Progenitor cell of endocrine pancreas (in vitro differentiated cells): Measurements from ENCODE around the gene ADAMTS12. TPM values are rescaled to one million over a fixed set of nuclear protein-coding genes. Genes with fewer than 3 reads are reported as not detected.

Experiments used
- DNase-seq: peaks from one replicate; pipeline ENCODE4 v3.0.0; 2021; ENCODE audit warnings: low spot score; ENCODE audit not compliant: unreplicated experiment
- H3K27ac Mint-ChIP-seq: 2 replicates; pipeline ENCODE4 v1.8.0; 2021; ENCODE audit warnings: mild to moderate bottlenecking, moderate library complexity, mixed read lengths
- H3K27me3 Mint-ChIP-seq: 2 replicates; pipeline ENCODE4 v1.8.0; 2021; ENCODE audit warnings: mixed read lengths
- H3K36me3 Mint-ChIP-seq: 2 replicates; pipeline ENCODE4 v1.8.0; 2022; ENCODE audit warnings: mixed read lengths; ENCODE audit not compliant: insufficient read depth
- H3K4me1 Mint-ChIP-seq: 2 replicates; pipeline ENCODE4 v1.8.0; 2021; ENCODE audit warnings: low read depth, mixed read lengths
- H3K4me3 Mint-ChIP-seq: 2 replicates; pipeline ENCODE4 v1.8.0; 2021; ENCODE audit warnings: low read depth, mild to moderate bottlenecking, moderate library complexity, mixed read lengths
- H3K9me3 Mint-ChIP-seq: 2 replicates; pipeline ENCODE4 v1.8.0; 2021; ENCODE audit warnings: low read depth, mixed read lengths
- total RNA-seq: library from RNA; stranded (reverse); gene quantifications from 2 replicates; pipeline ENCODE4 v1.2.1, GENCODE V29; 2021
- TF ChIP-seq, protein P1 (sequence below): fragments of 200-600 bp; sonication (generic); IDR thresholded peaks from one replicate; pipeline ENCODE4 v1.5.0; 2021; ENCODE audit warnings: antibody characterized with exemption, mild to moderate bottlenecking; ENCODE audit not compliant: unreplicated experiment

The ADAMTS12 gene
- total RNA-seq, 1 donor from 2014 or later: 5.2 TPM

DNA sequence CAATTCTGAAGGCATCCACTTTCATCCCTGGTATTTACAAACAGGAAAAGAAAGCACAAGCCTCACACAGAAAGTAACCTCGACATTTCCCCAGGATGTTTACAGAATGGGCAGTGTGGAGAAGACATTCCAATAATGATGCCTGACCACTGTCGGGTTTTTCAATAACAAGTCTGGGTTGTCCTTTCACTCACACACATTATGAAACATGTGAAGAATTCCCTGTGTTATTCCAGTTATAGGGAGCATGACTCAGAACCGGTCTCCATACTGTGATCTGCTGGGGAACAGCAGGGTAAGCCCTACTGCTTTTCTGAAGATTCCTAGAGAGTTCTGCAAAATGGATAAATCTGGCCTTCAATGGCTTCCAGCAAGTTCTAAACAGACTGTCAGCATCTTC, 155.3 kb downstream of the ADAMTS12 start:
- no peak for DNase-seq
- Mint-ChIP-seq H3K9me3 (no peaks in the 10 kb centered on the region), H3K27me3 (no peaks in the 10 kb centered on the region), H3K36me3 (no peaks in the 10 kb centered on the region), H3K4me1 (no peaks in the 10 kb centered on the region), H3K27ac (no peak overlapping the region), H3K4me3 (no peak overlapping the region)
- TF ChIP-seq, protein P1, sequence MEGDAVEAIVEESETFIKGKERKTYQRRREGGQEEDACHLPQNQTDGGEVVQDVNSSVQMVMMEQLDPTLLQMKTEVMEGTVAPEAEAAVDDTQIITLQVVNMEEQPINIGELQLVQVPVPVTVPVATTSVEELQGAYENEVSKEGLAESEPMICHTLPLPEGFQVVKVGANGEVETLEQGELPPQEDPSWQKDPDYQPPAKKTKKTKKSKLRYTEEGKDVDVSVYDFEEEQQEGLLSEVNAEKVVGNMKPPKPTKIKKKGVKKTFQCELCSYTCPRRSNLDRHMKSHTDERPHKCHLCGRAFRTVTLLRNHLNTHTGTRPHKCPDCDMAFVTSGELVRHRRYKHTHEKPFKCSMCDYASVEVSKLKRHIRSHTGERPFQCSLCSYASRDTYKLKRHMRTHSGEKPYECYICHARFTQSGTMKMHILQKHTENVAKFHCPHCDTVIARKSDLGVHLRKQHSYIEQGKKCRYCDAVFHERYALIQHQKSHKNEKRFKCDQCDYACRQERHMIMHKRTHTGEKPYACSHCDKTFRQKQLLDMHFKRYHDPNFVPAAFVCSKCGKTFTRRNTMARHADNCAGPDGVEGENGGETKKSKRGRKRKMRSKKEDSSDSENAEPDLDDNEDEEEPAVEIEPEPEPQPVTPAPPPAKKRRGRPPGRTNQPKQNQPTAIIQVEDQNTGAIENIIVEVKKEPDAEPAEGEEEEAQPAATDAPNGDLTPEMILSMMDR: no peak

DNA sequence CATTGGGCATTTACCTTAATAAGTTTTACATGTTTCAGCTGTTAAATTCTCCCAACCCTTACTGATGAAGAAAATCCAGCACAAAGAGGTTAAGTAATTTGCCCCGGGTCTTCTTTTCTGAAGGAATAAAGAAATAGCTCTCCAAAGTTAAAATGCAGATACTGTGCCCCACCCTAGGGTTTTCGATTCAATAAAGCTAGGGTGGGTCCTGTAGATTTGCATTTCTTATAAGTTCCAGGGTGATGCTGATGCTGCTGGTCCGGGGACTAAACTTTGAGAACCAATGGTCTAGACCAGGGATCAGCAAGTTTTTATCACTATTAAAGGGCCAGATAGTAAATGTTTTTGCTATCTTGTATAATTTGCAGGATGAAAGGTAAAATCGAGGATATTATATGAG, 156.7 kb downstream of the ADAMTS12 start:
- H3K27ac Mint-ChIP-seq: no peak overlapping the region
- H3K4me3 Mint-ChIP-seq: no peak overlapping the region
- no peak for DNase-seq
- TF ChIP-seq, protein P1: no peak
- H3K4me1 Mint-ChIP-seq: no peaks in the 10 kb centered on the region
- no peaks in the 10 kb centered on the region for H3K27me3 Mint-ChIP-seq
- H3K36me3 Mint-ChIP-seq: no peaks in the 10 kb centered on the region
- no peaks in the 10 kb centered on the region for H3K9me3 Mint-ChIP-seq

DNA sequence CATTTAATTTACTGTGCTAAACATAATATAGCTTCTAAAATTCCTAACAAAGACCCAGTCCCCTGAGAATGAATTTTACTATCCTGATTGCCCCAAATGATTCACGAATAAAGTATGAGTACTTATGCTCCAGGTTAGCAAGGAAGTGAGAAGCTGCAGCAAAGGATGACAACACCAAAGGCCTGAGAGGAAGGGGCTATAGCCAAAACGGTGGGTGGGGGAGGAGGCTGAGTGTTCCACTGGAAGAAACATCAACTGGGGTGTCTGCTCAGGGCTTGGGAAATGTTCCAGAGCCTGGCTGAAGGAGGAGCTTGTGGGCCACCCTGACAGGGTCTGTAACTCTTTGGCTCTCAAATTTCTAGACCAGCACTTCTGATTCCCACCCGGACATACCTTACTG, 157.3 kb downstream of the ADAMTS12 start:
- TF ChIP-seq, protein P1: no peak
- Mint-ChIP-seq H3K9me3 (no peaks in the 10 kb centered on the region), H3K27me3 (no peaks in the 10 kb centered on the region), H3K4me3 (no peak overlapping the region), H3K4me1 (no peaks in the 10 kb centered on the region), H3K36me3 (no peaks in the 10 kb centered on the region), H3K27ac (no peak overlapping the region)
- DNase-seq: no peak

DNA sequence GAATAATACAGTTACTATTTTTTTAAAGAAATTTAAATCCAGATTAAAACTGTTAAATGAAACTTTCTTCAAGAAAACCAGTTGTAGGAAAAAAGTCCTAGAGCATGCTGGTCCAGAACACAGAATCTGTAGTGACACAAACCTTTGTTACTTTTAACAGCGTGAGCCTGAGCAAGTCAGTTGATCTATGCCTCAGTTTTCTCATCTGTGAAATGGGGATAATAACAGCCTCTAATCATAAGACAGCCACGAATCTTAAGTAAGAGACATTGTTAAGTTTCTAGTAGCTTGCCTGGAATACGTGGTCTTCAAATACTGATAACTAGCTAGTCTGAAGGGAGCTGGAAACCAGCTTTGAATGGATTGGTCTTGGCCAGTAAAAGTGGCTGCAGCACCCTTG, 158.6 kb downstream of the ADAMTS12 start:
- Mint-ChIP-seq H3K27me3 (no peaks in the 10 kb centered on the region), H3K9me3 (no peaks in the 10 kb centered on the region), H3K4me3 (no peak overlapping the region), H3K36me3 (no peaks in the 10 kb centered on the region), H3K4me1 (no peaks in the 10 kb centered on the region), H3K27ac (no peak overlapping the region)
- DNase-seq: no peak
- TF ChIP-seq, protein P1: no peak

DNA sequence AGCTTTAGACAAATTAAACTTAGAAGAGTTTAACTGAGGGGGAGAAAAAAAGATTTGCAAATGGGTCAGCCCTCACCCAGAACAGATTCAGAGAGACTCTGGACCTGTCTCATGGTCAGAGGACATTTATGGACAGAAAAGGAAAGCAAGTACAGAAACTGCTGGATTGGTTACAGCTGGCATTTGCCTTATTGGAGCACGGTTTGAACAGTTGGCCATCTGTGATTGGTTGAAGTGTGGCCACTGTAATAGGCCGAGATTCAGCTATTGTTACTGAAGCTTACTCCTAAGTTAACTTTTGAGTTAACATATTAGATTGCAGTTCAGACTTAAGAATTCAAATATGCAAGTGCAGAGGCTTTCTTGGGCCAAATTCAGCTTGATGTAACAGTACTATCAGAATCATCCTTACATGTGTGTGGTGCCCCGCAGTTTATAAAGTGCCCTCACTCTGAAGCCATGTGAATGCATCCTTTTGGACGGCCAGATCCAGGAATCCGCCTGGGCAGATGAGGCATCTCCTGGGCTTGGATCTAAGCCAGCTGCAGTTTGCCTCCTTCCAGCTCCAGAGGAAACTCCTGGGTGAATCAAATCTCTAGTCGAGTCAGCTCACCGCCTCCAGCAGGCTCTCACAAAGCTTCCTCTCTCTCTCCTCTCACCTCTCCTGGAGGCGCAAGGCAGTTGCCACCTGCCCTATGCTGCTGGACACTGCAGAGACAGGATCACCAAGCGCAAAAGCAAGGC, 165.2 kb downstream of the ADAMTS12 start:
- DNase-seq: no peak
- TF ChIP-seq, protein P1: no peak
- H3K36me3 Mint-ChIP-seq: no peaks in the 10 kb centered on the region
- H3K9me3 Mint-ChIP-seq: no peaks in the 10 kb centered on the region
- no peaks in the 10 kb centered on the region for H3K27me3 Mint-ChIP-seq
- no peak overlapping the region for H3K4me3 Mint-ChIP-seq
- no peak overlapping the region for H3K27ac Mint-ChIP-seq
- H3K4me1 Mint-ChIP-seq: no peaks in the 10 kb centered on the region
